GM12875 (cell line): ENCODE measurements around the gene SOSTDC1.

Experiments
- H3K4me3 ChIP-seq: one replicate; pipeline ENCODE4 v1.5.1; 2011; ENCODE audit warnings: low read depth, low read length, control low read depth
- TF ChIP-seq, protein P1 (sequence below): IDR thresholded peaks from 2 replicates; pipeline ENCODE4 v1.5.1; 2011; ENCODE audit warnings: low read depth, mild to moderate bottlenecking, control low read depth, inconsistent platforms, low read length, moderate library complexity, borderline replicate concordance; ENCODE audit not compliant: insufficient read depth

The SOSTDC1 gene

DNA sequence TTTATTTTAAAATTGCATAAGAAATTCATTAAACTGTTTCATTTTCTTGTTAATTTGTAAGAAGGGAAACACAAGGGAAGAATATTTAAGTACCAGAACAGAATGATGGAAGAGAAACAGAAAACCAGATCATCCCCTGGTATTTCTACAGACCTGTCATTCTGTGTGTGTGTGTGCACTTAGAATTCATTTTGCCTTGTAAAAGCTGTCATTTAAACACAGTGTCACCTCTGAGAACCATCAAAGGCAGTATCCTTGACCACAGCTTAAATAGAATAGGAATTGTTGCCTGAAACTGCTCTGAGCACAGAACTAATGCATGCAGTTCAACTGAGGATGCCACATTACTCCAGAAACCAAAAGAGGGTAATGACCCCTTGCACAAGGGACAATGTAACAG, 37.4 kb downstream of the SOSTDC1 start:
- TF ChIP-seq, protein P1, sequence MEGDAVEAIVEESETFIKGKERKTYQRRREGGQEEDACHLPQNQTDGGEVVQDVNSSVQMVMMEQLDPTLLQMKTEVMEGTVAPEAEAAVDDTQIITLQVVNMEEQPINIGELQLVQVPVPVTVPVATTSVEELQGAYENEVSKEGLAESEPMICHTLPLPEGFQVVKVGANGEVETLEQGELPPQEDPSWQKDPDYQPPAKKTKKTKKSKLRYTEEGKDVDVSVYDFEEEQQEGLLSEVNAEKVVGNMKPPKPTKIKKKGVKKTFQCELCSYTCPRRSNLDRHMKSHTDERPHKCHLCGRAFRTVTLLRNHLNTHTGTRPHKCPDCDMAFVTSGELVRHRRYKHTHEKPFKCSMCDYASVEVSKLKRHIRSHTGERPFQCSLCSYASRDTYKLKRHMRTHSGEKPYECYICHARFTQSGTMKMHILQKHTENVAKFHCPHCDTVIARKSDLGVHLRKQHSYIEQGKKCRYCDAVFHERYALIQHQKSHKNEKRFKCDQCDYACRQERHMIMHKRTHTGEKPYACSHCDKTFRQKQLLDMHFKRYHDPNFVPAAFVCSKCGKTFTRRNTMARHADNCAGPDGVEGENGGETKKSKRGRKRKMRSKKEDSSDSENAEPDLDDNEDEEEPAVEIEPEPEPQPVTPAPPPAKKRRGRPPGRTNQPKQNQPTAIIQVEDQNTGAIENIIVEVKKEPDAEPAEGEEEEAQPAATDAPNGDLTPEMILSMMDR, result no peak
- H3K4me3 ChIP-seq, result no peak overlapping the region

DNA sequence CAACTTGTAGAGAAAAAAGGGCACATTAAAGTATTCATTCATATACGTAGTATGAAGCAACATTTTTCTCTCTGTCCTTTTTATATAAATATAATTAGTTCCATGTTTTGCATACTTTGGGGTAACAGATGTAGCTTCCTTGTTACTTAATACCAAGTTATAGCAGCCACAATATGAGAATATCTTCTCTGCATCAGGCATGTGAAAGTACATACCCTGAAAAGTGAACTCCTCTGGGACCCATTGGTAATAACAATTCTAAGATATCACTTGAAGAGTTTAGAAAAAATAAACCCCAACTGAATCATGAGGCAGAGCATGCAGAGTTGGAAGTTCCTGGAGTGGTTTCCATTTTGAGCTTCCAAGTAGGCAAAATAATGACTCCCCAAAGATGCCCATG, 41.8 kb downstream of the SOSTDC1 start:
- TF ChIP-seq, protein P1, result no peak
- H3K4me3 ChIP-seq, result no peak overlapping the region

DNA sequence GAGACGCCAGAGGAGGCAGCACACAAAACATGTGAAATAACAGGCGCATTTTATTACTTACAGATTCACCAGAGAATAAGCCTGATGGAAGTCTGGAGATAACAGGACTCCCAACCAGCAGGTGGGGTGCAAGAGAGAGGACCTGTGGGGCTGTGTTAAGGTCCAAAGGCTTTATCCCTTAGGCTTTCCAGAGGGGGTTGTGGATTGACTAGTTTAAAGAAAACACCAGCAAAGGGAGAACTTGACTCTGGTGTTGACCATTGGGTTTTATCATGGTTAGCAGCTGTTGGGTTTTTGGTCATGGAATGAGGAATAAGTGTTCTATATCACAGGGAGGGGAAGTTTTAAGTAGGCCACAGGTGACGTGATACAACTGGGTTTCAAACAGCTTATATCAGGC, 42.6 kb downstream of the SOSTDC1 start:
- TF ChIP-seq, protein P1, result no peak
- H3K4me3 ChIP-seq, result no peak overlapping the region

DNA sequence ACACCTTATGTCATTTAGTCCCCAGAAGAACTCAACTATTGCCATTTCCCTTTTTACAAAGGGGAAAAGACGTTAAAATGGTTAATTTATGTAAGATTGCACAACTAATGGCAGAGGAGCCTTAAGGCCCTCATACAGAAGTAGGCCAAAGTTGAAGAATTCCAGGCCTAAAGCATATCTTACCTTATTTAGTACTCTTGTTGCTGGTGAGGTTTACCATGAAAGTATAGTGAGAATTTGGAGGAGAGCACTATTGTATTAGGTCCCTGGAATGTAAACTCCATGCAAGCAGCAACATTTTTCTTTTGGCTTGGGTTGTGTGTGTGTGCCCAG, 43.5 kb downstream of the SOSTDC1 start:
- no peak overlapping the region for H3K4me3 ChIP-seq

DNA sequence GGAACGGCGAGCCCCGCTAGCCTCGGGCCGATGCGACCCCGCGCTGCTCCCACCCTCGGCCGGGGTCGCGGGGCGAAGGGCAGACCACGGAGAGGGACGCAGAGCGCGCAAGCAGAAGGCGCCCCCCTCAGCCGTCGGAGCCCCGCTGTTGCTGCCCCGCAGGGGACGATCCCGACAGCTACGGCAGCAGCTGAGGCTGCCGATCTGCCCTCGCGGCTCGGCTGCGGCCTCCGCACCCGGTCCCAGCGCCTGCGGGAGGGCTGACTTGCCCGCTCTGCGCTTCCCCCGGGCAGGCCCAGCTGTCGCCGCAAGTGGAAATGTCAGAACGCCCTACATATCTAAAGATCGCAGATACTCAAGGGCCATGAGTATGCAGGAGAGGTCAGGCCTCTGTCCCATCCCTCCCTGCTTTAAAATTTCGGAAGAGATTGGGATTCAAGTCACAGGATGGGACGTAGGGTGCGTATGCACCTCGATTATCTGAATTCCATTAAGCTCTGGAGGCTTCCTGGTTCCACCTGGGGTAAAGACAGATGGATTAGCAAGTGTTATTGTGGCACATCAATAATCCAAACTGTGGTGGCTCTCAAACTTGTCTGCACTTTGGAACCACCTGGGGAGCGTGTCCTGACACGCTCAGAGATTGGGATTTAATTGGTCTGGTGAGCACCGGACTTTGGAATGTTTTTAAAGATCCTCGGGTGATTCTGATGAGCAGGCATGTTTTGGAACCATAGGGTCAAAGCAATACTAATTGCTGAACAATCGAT, 44.0 kb downstream of the SOSTDC1 start, which contains the start of gene CRPPA:
Gene CRPPA, minus strand, starts transcription at position 206 of the 770 bp plus-strand sequence. CDS start 216 bp downstream, outside the sequence.
- H3K4me3 ChIP-seq, result no peak within 1 kb of the TSS
- TF ChIP-seq, protein P1, result no peak

More for the DNA sequence above, 43.5 kb downstream of the SOSTDC1 start:
- TF ChIP-seq, protein P1, result no peak

DNA sequence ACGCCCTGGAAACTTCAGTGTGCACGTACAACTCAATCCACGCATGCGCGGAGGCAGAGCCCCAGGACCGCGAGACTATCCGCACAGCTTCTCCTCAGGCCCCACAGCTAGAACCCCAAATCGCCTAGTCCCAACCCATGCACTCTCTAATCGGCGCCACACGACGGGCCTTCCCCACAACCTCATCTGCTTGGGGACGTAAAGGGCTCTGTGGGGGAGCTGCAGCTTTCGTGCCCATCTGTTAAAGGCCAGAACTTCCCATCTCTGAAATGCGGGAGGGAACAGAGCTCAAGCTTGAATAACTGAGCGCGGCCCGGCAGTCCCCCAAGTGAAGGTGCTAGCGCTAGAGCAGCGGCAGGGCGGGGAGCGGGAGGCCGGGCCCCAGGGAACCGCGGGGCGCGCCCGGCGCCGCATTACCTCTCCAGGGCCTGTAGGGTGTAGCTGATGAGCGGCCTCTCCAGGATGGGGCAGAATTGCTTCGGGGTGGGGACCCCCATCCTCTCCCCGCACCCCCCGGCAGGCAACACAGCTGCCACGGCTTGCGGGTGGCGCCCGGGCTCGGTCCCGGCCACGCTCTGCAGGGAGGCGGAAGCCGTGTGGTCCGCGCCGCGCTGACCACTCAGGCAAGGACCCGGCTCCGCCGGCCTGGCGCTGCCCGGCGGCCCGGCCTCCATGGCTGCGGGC, 44.7 kb downstream of the SOSTDC1 start:
- no peak overlapping the region for H3K4me3 ChIP-seq
- TF ChIP-seq, protein P1, result no peak

DNA sequence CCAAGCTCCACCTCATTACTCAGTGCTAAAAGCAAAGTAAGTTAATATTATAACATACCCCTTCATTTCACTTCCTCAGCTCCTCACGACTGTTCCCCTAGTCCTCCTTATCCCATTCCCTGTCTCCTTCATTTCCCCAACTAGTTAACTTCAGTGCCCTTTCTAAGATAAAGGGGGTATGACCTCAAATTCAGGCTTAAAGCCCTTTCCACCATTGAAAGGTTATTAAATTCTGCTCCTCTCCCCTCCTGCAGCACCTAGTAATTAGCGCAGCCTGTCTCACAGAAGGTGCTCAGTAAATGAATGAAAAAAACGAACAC, 45.2 kb downstream of the SOSTDC1 start:
- no peak overlapping the region for H3K4me3 ChIP-seq
- TF ChIP-seq, protein P1, result no peak
